DND-41 (cell line): ENCODE results near the gene UNC13B.

ENCODE experiments used
- ATAC-seq: fragments of 200-7000 bp; cut with Tn5 transposase; 3 replicates; pipeline ENCODE4 v1.9.1; 2021; ENCODE audit warnings: low read depth; ENCODE audit not compliant: insufficient read depth
- DNase-seq: peaks from one replicate; pipeline ENCODE4 v3.0.0-alpha.2; 2020
- H2AFZ ChIP-seq: 2 replicates; pipeline ENCODE4 v1.6.0; 2012; ENCODE audit warnings: low read depth, low read length
- H3K27ac ChIP-seq: 2 replicates; pipeline ENCODE4 v1.5.1; 2012; ENCODE audit warnings: low read length, inconsistent platforms
- H3K27me3 ChIP-seq: fragments of 200-600 bp; sonication (generic); 2 replicates; pipeline ENCODE4 v1.6.0; 2012; ENCODE audit warnings: low read length, mild to moderate bottlenecking, inconsistent platforms; ENCODE audit not compliant: insufficient read depth, poor library complexity
- H3K36me3 ChIP-seq: 2 replicates; pipeline ENCODE4 v1.5.1; 2012; ENCODE audit warnings: low read length, inconsistent platforms; ENCODE audit not compliant: insufficient read depth
- H3K4me1 ChIP-seq: 2 replicates; pipeline ENCODE4 v1.5.1; 2012; ENCODE audit warnings: mild to moderate bottlenecking, low read length; ENCODE audit not compliant: insufficient read depth
- H3K4me2 ChIP-seq: 2 replicates; pipeline ENCODE4 v1.6.0; 2012; ENCODE audit warnings: mild to moderate bottlenecking, moderate library complexity, low read length, inconsistent platforms; ENCODE audit not compliant: insufficient read depth
- H3K4me3 ChIP-seq, 2 experiments: fragments of 200-600 bp in 1 of 2; shearing (Covaris generic) in 1 of 2; 2 replicates each; pipeline ENCODE4 v1.5.1; 2012 to 2016; ENCODE audit warnings: inconsistent platforms in 2 of 2, low read length in 2 of 2, mild to moderate bottlenecking in 2 of 2, low read depth in 1 of 2, moderate library complexity in 1 of 2
- H3K79me2 ChIP-seq: 2 replicates; pipeline ENCODE4 v1.6.0; 2012; ENCODE audit warnings: low read length, inconsistent platforms; ENCODE audit not compliant: insufficient read depth
- H3K9ac ChIP-seq: 2 replicates; pipeline ENCODE4 v1.6.0; 2012; ENCODE audit warnings: low read depth, mild to moderate bottlenecking, inconsistent platforms, low read length, moderate library complexity
- H3K9me3 ChIP-seq: 2 replicates; pipeline ENCODE4 v1.5.1; 2012; ENCODE audit warnings: low read length, moderate library complexity, mild to moderate bottlenecking, inconsistent platforms; ENCODE audit not compliant: insufficient read depth, severe bottlenecking
- H4K20me1 ChIP-seq: 2 replicates; pipeline ENCODE4 v1.6.0; 2012; ENCODE audit warnings: low read length; ENCODE audit not compliant: insufficient read depth
- CTCF ChIP-seq: IDR thresholded peaks from 2 replicates; pipeline ENCODE4 v1.5.1; 2012; ENCODE audit warnings: borderline replicate concordance, low read length, moderate library complexity, mild to moderate bottlenecking; ENCODE audit not compliant: poor library complexity, severe bottlenecking; ENCODE audit errors: extremely low read depth
- EZH2 ChIP-seq: IDR thresholded peaks from 3 replicates; pipeline ENCODE4 v1.6.1; 2012; ENCODE audit warnings: borderline replicate concordance, low read depth, mild to moderate bottlenecking, moderate library complexity, low read length, inconsistent platforms; ENCODE audit not compliant: severe bottlenecking

The UNC13B gene

GRCh38 chr9:35353731-35354365 is 192.0 kb downstream of the UNC13B start:
- Histone ChIP-seq H3K9ac (no peak overlapping the region), H3K4me2 (no peak overlapping the region), H2AFZ (no peak overlapping the region), H3K79me2 (no peaks in the 10 kb centered on the region), H4K20me1 (no peaks in the 10 kb centered on the region), H3K27me3 (peaks cover 21% of the 10 kb centered on the region), H3K36me3 (no peaks in the 10 kb centered on the region), H3K9me3 (no peaks in the 10 kb centered on the region), H3K4me1 (no peaks in the 10 kb centered on the region), H3K27ac (no peak overlapping the region), H3K4me3 (no peak overlapping the region)
- ATAC-seq, result no peak
- DNase-seq, result no peak
- TF ChIP-seq CTCF (no peak), EZH2 (no peak)

GRCh38 chr9:35355939-35356338 is 194.1 kb downstream of the UNC13B start:
- Histone ChIP-seq H3K4me1 (no peaks in the 10 kb centered on the region), H3K4me2 (no peak overlapping the region), H3K27ac (no peak overlapping the region), H3K36me3 (no peaks in the 10 kb centered on the region), H3K4me3 (no peak overlapping the region), H4K20me1 (no peaks in the 10 kb centered on the region), H2AFZ (no peak overlapping the region), H3K27me3 (peaks cover 22% of the 10 kb centered on the region), H3K9ac (no peak overlapping the region), H3K79me2 (no peaks in the 10 kb centered on the region), H3K9me3 (no peaks in the 10 kb centered on the region)
- ATAC-seq (no peak), DNase-seq (no peak)
- TF ChIP-seq EZH2 (no peak), CTCF (no peak)

- Histone ChIP-seq H2AFZ (no peak overlapping the region), H3K9ac (no peak overlapping the region), H3K9me3 (no peaks in the 10 kb centered on the region), H3K4me2 (no peak overlapping the region), H3K27me3 (peaks cover 15% of the 10 kb centered on the region), H3K36me3 (no peaks in the 10 kb centered on the region), H3K27ac (no peak overlapping the region), H3K4me3 (no peak overlapping the region), H4K20me1 (no peaks in the 10 kb centered on the region), H3K4me1 (no peaks in the 10 kb centered on the region), H3K79me2 (no peaks in the 10 kb centered on the region)
- ATAC-seq, result no peak
- DNase-seq, result no peak
- no peak for TF ChIP-seq CTCF
- no peak for TF ChIP-seq EZH2
Measured at GRCh38 chr9:35357116-35357515, 195.3 kb downstream of the UNC13B start.
